Fibroblast of lung (primary cell): ENCODE results near the gene CTDNEP1. TPM values are rescaled to one million over a fixed set of nuclear protein-coding genes. Genes with fewer than 3 reads are reported as not detected.

Experiments
- DNase-seq, 2 donors: peaks; one replicate each; pipeline versions ENCODE4 v3.0.0 to v3.0.0-alpha.2; 2010; ENCODE audit warnings: low read depth in 2 of 2
- H2AFZ ChIP-seq: 2 replicates; pipeline ENCODE4 v1.5.1; 2012; ENCODE audit warnings: low read length, control low read depth, inconsistent platforms
- H3K27ac ChIP-seq: 2 replicates; pipeline ENCODE4 v1.5.1; 2011; ENCODE audit warnings: low read length, control low read depth; ENCODE audit not compliant: insufficient read depth
- H3K27me3 ChIP-seq: 2 replicates; pipeline ENCODE4 v1.5.1; 2011; ENCODE audit warnings: mild to moderate bottlenecking, low read length; ENCODE audit not compliant: control insufficient read depth, insufficient read depth
- H3K36me3 ChIP-seq: 2 replicates; pipeline ENCODE4 v1.5.1; 2011; ENCODE audit warnings: low read length; ENCODE audit not compliant: control insufficient read depth, insufficient read depth
- H3K4me1 ChIP-seq: 2 replicates; pipeline ENCODE4 v1.5.1; 2011; ENCODE audit warnings: low read length; ENCODE audit not compliant: control insufficient read depth, insufficient read depth; ENCODE audit errors: extremely low read depth
- H3K4me2 ChIP-seq: 2 replicates; pipeline ENCODE4 v1.5.1; 2011; ENCODE audit warnings: low read length, control low read depth; ENCODE audit not compliant: insufficient read depth; ENCODE audit errors: extremely low read depth
- H3K4me3 ChIP-seq, 4 experiments: fragments of 200-600 bp in 1 of 4; sonication (generic) in 1 of 4; replicated peaks in 1 of 4; 2 replicates each; pipeline ENCODE4 v1.5.1; 2011 to 2016; ENCODE audit warnings: low read length in 4 of 4, low read depth in 3 of 4, mild to moderate bottlenecking in 3 of 4, control low read depth in 2 of 4, inconsistent platforms in 1 of 4, mixed read lengths in 1 of 4; ENCODE audit not compliant: insufficient read depth in 1 of 4; ENCODE audit errors: control extremely low read depth in 1 of 4
- H3K79me2 ChIP-seq: 2 replicates; pipeline ENCODE4 v1.5.1; 2012; ENCODE audit warnings: mild to moderate bottlenecking, low read length, inconsistent platforms; ENCODE audit not compliant: control insufficient read depth, insufficient read depth
- H3K9ac ChIP-seq: 2 replicates; pipeline ENCODE4 v1.5.1; 2011; ENCODE audit warnings: mild to moderate bottlenecking, low read length, control low read depth; ENCODE audit not compliant: insufficient read depth
- H3K9me3 ChIP-seq: 2 replicates; pipeline ENCODE4 v1.5.1; 2012; ENCODE audit warnings: low read depth, low read length; ENCODE audit not compliant: control insufficient read depth, insufficient read depth
- H4K20me1 ChIP-seq: 2 replicates; pipeline ENCODE4 v1.5.1; 2011; ENCODE audit warnings: low read length; ENCODE audit not compliant: control insufficient read depth, insufficient read depth; ENCODE audit errors: extremely low read depth
- EZH2 ChIP-seq: IDR thresholded peaks from 2 replicates; pipeline ENCODE4 v1.5.1; 2012; ENCODE audit warnings: low read length, control low read depth, mild to moderate bottlenecking; ENCODE audit errors: missing control alignments
- polyA plus RNA-seq, 2 donors: library from polyadenylated mRNA; depleted of rRNA in 1 of 2; stranded (reverse) in 1 of 2; unstranded in 1 of 2; fragments of >200 nt; gene quantifications; 2 replicates each; pipeline ENCODE4 v1.2.1, GENCODE V29; 2011 to 2012; ENCODE audit warnings: missing spikeins in 1 of 2
- total RNA-seq: library from RNA; depleted of rRNA; stranded (reverse); fragments of >200 nt; gene quantifications from 2 replicates; pipeline ENCODE4 v1.2.1, GENCODE V29; 2014
- TF ChIP-seq, protein P1 (sequence below), 2 donors: IDR thresholded peaks in 1 of 2; conservative IDR thresholded peaks in 1 of 2; 1 replicate in 1 of 2; 2 replicates in 1 of 2; pipeline ENCODE4 v1.5.1; 2011 to 2012; ENCODE audit warnings: low read length in 2 of 2, control low read depth in 1 of 2, inconsistent platforms in 1 of 2, low read depth in 1 of 2, mild to moderate bottlenecking in 1 of 2

Gene CTDNEP1
- total and polyA plus RNA-seq, 2 donors (not counting 1 experiment from before 2014, with no cell fraction given), result 40.5 to 134 TPM

DNA sequence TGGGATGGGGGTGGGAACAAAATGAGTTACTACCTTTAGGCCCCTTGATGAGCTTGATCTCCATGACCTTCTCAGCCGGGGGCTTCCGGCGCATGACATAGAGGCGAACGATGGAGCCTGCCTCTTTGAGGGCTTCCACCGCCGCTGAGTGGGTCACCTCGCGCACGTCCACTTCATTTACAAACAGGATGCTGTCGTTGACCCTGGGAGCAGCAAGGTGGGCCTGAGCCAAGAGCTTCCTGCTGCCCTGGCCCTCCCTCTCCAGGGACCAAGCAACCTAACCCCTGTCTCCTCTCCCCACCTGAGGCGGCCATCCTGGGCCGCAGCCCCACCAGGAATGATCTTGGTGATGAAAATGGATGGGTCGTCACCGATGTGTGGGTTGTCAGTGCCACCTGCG lies 48.1 kb downstream of the CTDNEP1 start:
- H3K4me3 ChIP-seq, result no peak overlapping the region
- no peaks in the 10 kb centered on the region for H3K79me2 ChIP-seq

GRCh38 chr17:7196651-7197401 lies 54.7 kb downstream of the CTDNEP1 start:
- no peaks in the 10 kb centered on the region for H3K27me3 ChIP-seq
- no peak overlapping the region for H3K4me2 ChIP-seq
- H3K4me3 ChIP-seq, result no peak overlapping the region
- no peaks in the 10 kb centered on the region for H3K9me3 ChIP-seq
- no peak overlapping the region for H3K27ac ChIP-seq
- DNase-seq, result no peak
- no peaks in the 10 kb centered on the region for H4K20me1 ChIP-seq
- H3K9ac ChIP-seq, result no peak overlapping the region
- H3K79me2 ChIP-seq, result no peaks in the 10 kb centered on the region
- H2AFZ ChIP-seq, result no peak overlapping the region
- peaks cover 15% of the 10 kb centered on the region for H3K36me3 ChIP-seq
- TF ChIP-seq, protein P1, sequence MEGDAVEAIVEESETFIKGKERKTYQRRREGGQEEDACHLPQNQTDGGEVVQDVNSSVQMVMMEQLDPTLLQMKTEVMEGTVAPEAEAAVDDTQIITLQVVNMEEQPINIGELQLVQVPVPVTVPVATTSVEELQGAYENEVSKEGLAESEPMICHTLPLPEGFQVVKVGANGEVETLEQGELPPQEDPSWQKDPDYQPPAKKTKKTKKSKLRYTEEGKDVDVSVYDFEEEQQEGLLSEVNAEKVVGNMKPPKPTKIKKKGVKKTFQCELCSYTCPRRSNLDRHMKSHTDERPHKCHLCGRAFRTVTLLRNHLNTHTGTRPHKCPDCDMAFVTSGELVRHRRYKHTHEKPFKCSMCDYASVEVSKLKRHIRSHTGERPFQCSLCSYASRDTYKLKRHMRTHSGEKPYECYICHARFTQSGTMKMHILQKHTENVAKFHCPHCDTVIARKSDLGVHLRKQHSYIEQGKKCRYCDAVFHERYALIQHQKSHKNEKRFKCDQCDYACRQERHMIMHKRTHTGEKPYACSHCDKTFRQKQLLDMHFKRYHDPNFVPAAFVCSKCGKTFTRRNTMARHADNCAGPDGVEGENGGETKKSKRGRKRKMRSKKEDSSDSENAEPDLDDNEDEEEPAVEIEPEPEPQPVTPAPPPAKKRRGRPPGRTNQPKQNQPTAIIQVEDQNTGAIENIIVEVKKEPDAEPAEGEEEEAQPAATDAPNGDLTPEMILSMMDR (conservative IDR thresholded peaks at IDR 0.05 in 1 of 2, IDR thresholded peaks at IDR 0.05 in 1 of 2; ENCODE audit: low read depth in 1 of 2, low read length in 2 of 2), result no peak
- TF ChIP-seq EZH2, result no peak
- no peaks in the 10 kb centered on the region for H3K4me1 ChIP-seq

More for the DNA sequence above, 48.1 kb downstream of the CTDNEP1 start:
- Histone ChIP-seq H3K9ac (no peak overlapping the region), H3K4me1 (peaks cover 5% of the 10 kb centered on the region), H2AFZ (no peak overlapping the region), H3K4me2 (no peak overlapping the region), H3K9me3 (no peaks in the 10 kb centered on the region), H3K27me3 (no peaks in the 10 kb centered on the region), H4K20me1 (no peaks in the 10 kb centered on the region), H3K36me3 (peaks cover 12% of the 10 kb centered on the region), H3K27ac (no peak overlapping the region)
- TF ChIP-seq EZH2, result no peak
- TF ChIP-seq, protein P1 (conservative IDR thresholded peaks at IDR 0.05 in 1 of 2, IDR thresholded peaks at IDR 0.05 in 1 of 2; ENCODE audit: low read depth in 1 of 2, low read length in 2 of 2), result no peak
- DNase-seq, result no peak

DNA sequence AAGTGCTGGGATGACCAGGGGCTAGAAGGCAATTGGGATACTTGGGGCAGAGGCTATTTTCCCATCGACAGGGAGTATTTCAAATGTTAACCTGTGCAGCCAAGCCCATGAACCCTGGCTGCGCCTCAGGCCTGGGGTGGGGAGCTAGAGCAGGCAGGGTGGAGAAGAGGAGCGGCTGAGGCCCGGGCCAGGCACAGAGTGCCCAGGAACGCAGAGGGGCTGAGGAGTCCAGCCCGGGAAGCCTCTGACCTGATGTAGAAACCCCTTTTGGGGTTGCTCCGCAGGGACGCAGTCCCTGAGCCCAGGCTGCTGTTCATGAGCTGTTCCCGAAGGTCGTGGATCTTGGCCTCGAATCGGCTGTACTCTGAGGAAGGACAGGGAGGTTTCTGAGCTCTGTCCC lies 55.6 kb downstream of the CTDNEP1 start:
- H3K27me3 ChIP-seq, result no peaks in the 10 kb centered on the region
- DNase-seq, result no peak
- no peaks in the 10 kb centered on the region for H3K4me1 ChIP-seq
- H3K9ac ChIP-seq, result no peak overlapping the region
- no peak for TF ChIP-seq EZH2
- TF ChIP-seq, protein P1 (conservative IDR thresholded peaks at IDR 0.05 in 1 of 2, IDR thresholded peaks at IDR 0.05 in 1 of 2; ENCODE audit: low read depth in 1 of 2, low read length in 2 of 2), result no peak
- H3K27ac ChIP-seq, result no peak overlapping the region
- H3K36me3 ChIP-seq, result peaks cover 17% of the 10 kb centered on the region
- H3K79me2 ChIP-seq, result no peaks in the 10 kb centered on the region
- no peaks in the 10 kb centered on the region for H3K9me3 ChIP-seq
- H3K4me2 ChIP-seq, result no peak overlapping the region
- H3K4me3 ChIP-seq, result no peak overlapping the region
- no peak overlapping the region for H2AFZ ChIP-seq
- no peaks in the 10 kb centered on the region for H4K20me1 ChIP-seq

Other genes with a start within 250 kb of the CTDNEP1 start
Only the 30 nearest of the 35 such genes appear.
- gene SLC16A13, start 215.7 kb downstream of the CTDNEP1 start, total RNA-seq, result 0.26 and 1.3 TPM in 2 replicates
- gene SLC16A13, start 215.7 kb downstream of the CTDNEP1 start, polyA plus RNA-seq, result 1.4 and 1.6 TPM in 2 replicates
- gene SLC16A11, start 207.6 kb downstream of the CTDNEP1 start, total RNA-seq, result under 0.01 and 0.17 TPM in 2 replicates
- not detected in 2 replicates for gene SLC16A11, start 207.6 kb downstream of the CTDNEP1 start, polyA plus RNA-seq
- not detected in 2 replicates for gene CLEC10A, start 171.5 kb downstream of the CTDNEP1 start, total RNA-seq
- not detected in 2 replicates for gene CLEC10A, start 171.5 kb downstream of the CTDNEP1 start, polyA plus RNA-seq
- not detected in 2 replicates for gene ASGR2, start 136.9 kb downstream of the CTDNEP1 start, total RNA-seq
- not detected in 2 replicates for gene ASGR2, start 136.9 kb downstream of the CTDNEP1 start, polyA plus RNA-seq
- gene ASGR1, start 72.4 kb downstream of the CTDNEP1 start, total RNA-seq, result 0.66 and 0.77 TPM in 2 replicates
- 0.14 and 0.19 TPM in 2 replicates for gene ASGR1, start 72.4 kb downstream of the CTDNEP1 start, polyA plus RNA-seq
- 12.6 and 22.0 TPM in 2 replicates for gene DLG4, start 31.9 kb downstream of the CTDNEP1 start, total RNA-seq
- gene DLG4, start 31.9 kb downstream of the CTDNEP1 start, polyA plus RNA-seq, result 11.3 and 14.2 TPM in 2 replicates
- gene ACADVL, start 31.8 kb downstream of the CTDNEP1 start, total RNA-seq, result 185 and 313 TPM in 2 replicates
- gene ACADVL, start 31.8 kb downstream of the CTDNEP1 start, polyA plus RNA-seq, result 129 and 143 TPM in 2 replicates
- 91.8 and 95.8 TPM in 2 replicates for gene DVL2, start 17.2 kb downstream of the CTDNEP1 start, total RNA-seq
- gene DVL2, start 17.2 kb downstream of the CTDNEP1 start, polyA plus RNA-seq, result 8.1 and 8.6 TPM in 2 replicates
- gene PHF23, start 12.3 kb downstream of the CTDNEP1 start, total RNA-seq, result 41.6 and 45.4 TPM in 2 replicates
- 46.6 and 48.7 TPM in 2 replicates for gene PHF23, start 12.3 kb downstream of the CTDNEP1 start, polyA plus RNA-seq
- gene GABARAP, start 9.3 kb downstream of the CTDNEP1 start, total RNA-seq, result 173 and 224 TPM in 2 replicates
- 978 and 1,154 TPM in 2 replicates for gene GABARAP, start 9.3 kb downstream of the CTDNEP1 start, polyA plus RNA-seq
- 31.3 and 33.2 TPM in 2 replicates for gene ELP5, start 481 bp upstream of the CTDNEP1 start, total RNA-seq
- 22.6 and 52.2 TPM in 2 replicates for gene ELP5, start 481 bp upstream of the CTDNEP1 start, polyA plus RNA-seq
- 2.6 and 17.2 TPM in 2 replicates for gene CLDN7, start 10.7 kb upstream of the CTDNEP1 start, total RNA-seq
- 1.0 and 2.3 TPM in 2 replicates for gene CLDN7, start 10.7 kb upstream of the CTDNEP1 start, polyA plus RNA-seq
- under 0.01 TPM in 2 replicates for gene SLC2A4, start 30.0 kb upstream of the CTDNEP1 start, total RNA-seq
- gene SLC2A4, start 30.0 kb upstream of the CTDNEP1 start, polyA plus RNA-seq, result 0.09 and 0.19 TPM in 2 replicates
- under 0.01 TPM in 1 of 2 replicates, not detected in the other for gene YBX2, start 42.9 kb upstream of the CTDNEP1 start, total RNA-seq
- gene YBX2, start 42.9 kb upstream of the CTDNEP1 start, polyA plus RNA-seq, result not detected in 2 replicates
- 275 and 347 TPM in 2 replicates for gene EIF5A, start 55.9 kb upstream of the CTDNEP1 start, total RNA-seq
- 752 and 1,278 TPM in 2 replicates for gene EIF5A, start 55.9 kb upstream of the CTDNEP1 start, polyA plus RNA-seq
- 30.6 and 38.5 TPM in 2 replicates for gene GPS2, start 63.6 kb upstream of the CTDNEP1 start, total RNA-seq
- gene GPS2, start 63.6 kb upstream of the CTDNEP1 start, polyA plus RNA-seq, result 55.3 and 65.6 TPM in 2 replicates
- gene NEURL4, start 77.6 kb upstream of the CTDNEP1 start, total RNA-seq, result 18.2 and 20.1 TPM in 2 replicates
- gene NEURL4, start 77.6 kb upstream of the CTDNEP1 start, polyA plus RNA-seq, result 6.0 and 8.3 TPM in 2 replicates
- 2.1 and 3.9 TPM in 2 replicates for gene ACAP1, start 84.8 kb upstream of the CTDNEP1 start, total RNA-seq
- gene ACAP1, start 84.8 kb upstream of the CTDNEP1 start, polyA plus RNA-seq, result 0.06 and 0.40 TPM in 2 replicates
- 8.8 and 9.0 TPM in 2 replicates for gene KCTD11, start 100.4 kb upstream of the CTDNEP1 start, total RNA-seq
- gene KCTD11, start 100.4 kb upstream of the CTDNEP1 start, polyA plus RNA-seq, result 8.4 and 11.9 TPM in 2 replicates
- not detected in 2 replicates for gene TMEM95, start 103.4 kb upstream of the CTDNEP1 start, total RNA-seq
- gene TMEM95, start 103.4 kb upstream of the CTDNEP1 start, polyA plus RNA-seq, result not detected in 2 replicates
- 0.66 and 1.0 TPM in 2 replicates for gene TNK1, start 129.4 kb upstream of the CTDNEP1 start, total RNA-seq
- 0.15 and 0.20 TPM in 2 replicates for gene TNK1, start 129.4 kb upstream of the CTDNEP1 start, polyA plus RNA-seq
- 18.7 and 25.4 TPM in 2 replicates for gene PLSCR3, start 142.8 kb upstream of the CTDNEP1 start, total RNA-seq
- 39.1 and 42.1 TPM in 2 replicates for gene PLSCR3, start 142.8 kb upstream of the CTDNEP1 start, polyA plus RNA-seq
- gene TMEM256, start 152.4 kb upstream of the CTDNEP1 start, total RNA-seq, result 206 and 212 TPM in 2 replicates
- gene TMEM256, start 152.4 kb upstream of the CTDNEP1 start, polyA plus RNA-seq, result 59.1 and 78.7 TPM in 2 replicates
- 5.1 and 12.1 TPM in 2 replicates for gene NLGN2, start 156.1 kb upstream of the CTDNEP1 start, total RNA-seq
- gene NLGN2, start 156.1 kb upstream of the CTDNEP1 start, polyA plus RNA-seq, result 7.3 and 10.0 TPM in 2 replicates
- not detected in 2 replicates for gene SPEM1, start 168.6 kb upstream of the CTDNEP1 start, total RNA-seq
- gene SPEM1, start 168.6 kb upstream of the CTDNEP1 start, polyA plus RNA-seq, result not detected in 2 replicates
- not detected in 2 replicates for gene SPEM2, start 173.9 kb upstream of the CTDNEP1 start, total RNA-seq
- not detected in 2 replicates for gene SPEM2, start 173.9 kb upstream of the CTDNEP1 start, polyA plus RNA-seq
- not detected in 2 replicates for gene SPEM3, start 177.1 kb upstream of the CTDNEP1 start, total RNA-seq
- not detected in 2 replicates for gene SPEM3, start 177.1 kb upstream of the CTDNEP1 start, polyA plus RNA-seq
- 1.5 and 1.8 TPM in 2 replicates for gene TMEM102, start 183.7 kb upstream of the CTDNEP1 start, total RNA-seq
- 0.52 and 0.58 TPM in 2 replicates for gene TMEM102, start 183.7 kb upstream of the CTDNEP1 start, polyA plus RNA-seq
- 0.33 and 1.3 TPM in 2 replicates for gene FGF11, start 187.8 kb upstream of the CTDNEP1 start, total RNA-seq
- gene FGF11, start 187.8 kb upstream of the CTDNEP1 start, polyA plus RNA-seq, result 0.43 and 0.87 TPM in 2 replicates
- gene CHRNB1, start 193.3 kb upstream of the CTDNEP1 start, total RNA-seq, result 5.6 and 12.2 TPM in 2 replicates
- 6.3 and 9.2 TPM in 2 replicates for gene CHRNB1, start 193.3 kb upstream of the CTDNEP1 start, polyA plus RNA-seq